Panc1 (cell line): ENCODE data around the gene UBE3B.

Source experiments
- CTCF ChIP-seq: fragments of 450-650 bp; IDR thresholded peaks from 2 replicates; pipeline ENCODE4 v1.5.1; 2017; ENCODE audit warnings: mild to moderate bottlenecking
- POLR2AphosphoS5 ChIP-seq: IDR thresholded peaks from 2 replicates; pipeline ENCODE4 v1.6.1; 2012; ENCODE audit warnings: mild to moderate bottlenecking, low read depth, low read length, moderate library complexity
- SIN3A ChIP-seq: IDR thresholded peaks from 2 replicates; pipeline ENCODE4 v1.6.1; 2012; ENCODE audit warnings: low read depth, mild to moderate bottlenecking, low read length, moderate library complexity, borderline replicate concordance; ENCODE audit not compliant: insufficient read depth

GRCh38 chr12:109577311-109577710, 99.9 kb downstream of the UBE3B start:
- TF ChIP-seq POLR2AphosphoS5 (no peak), SIN3A (no peak), CTCF (no peak)
